AG08395 (cell line): Measurements from ENCODE around the gene AFAP1.
A peak's percentile ranks its signal among the peaks of the same experiment; 100 is the strongest.

Experiments
- DNase-seq: peaks from one replicate; pipeline ENCODE4 v3.0.0; 2012; ENCODE audit warnings: mixed read lengths, low spot score

The AFAP1 gene

DNA sequence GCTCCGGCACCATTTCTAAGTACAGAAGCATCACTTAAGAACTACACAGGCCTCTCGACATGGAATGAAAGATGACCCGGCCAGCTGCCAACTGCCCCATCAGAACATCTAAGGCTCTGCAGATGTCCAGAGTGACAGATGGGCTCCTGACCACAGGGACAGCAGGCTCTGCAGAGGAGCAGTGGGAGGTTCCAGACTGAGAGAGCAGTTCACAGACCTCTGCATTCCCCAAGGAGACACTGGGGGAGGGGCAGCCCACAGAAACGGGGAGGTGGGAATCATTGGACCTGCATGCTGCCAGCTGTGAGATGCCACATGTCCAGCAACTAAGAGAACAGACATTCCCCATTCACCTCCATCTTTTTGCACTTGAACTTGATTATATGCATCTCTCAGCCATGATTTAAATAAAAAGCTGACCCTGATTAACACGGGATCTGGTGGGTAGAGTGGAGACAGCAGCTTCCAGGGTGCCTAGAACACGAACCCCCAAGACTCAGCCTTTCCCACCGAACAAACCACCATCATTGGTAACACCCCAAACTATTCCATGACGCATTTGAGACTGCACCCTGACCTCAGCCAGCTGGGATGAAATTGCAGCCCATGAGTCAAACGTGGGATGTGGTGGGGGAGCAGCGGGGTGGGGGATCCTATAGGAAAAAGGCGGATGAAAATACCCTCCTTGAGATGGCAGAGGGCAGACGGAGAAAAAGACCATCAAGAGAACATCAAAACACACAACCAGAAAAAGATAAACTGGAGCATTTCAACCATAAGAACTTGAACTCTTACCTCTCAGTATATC is 47.2 kb downstream of the AFAP1 start:
- DNase-seq, result peak; percentile 41

DNA sequence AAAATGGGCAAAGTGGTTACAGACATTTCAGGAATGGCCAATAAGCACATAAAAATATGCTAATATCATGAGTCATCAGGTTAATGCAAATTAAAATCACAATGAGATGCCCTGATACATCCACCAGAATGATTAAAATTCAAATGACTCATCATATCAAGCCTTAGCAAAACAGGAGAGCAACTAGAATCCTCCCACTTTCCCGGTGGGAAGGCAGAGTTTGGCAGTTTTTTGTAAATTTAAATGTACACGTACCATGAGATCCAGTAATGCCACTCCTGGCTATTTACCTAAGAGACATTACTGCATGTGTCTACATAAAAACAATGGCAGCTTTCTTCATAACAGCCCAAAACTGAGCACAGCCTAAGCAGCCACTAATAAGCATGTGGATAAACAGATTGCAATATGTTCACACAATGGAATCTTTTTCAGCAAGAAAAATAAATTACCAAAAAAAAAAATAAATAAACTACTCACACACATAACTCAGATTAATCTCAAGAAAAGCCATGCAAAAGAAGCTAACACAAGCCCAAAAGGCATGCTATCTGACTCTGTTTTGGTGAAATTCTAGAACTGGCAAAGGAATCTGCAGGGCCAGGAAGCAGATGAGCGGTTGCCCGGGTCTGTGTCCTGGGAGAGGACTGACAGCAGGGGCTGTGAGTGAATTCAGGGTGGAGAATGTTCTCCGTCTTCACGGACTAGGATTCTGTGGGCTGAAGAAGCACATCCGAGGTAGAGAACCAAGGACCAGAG is 48.8 kb downstream of the AFAP1 start:
- DNase-seq, result peak; percentile 84

DNA sequence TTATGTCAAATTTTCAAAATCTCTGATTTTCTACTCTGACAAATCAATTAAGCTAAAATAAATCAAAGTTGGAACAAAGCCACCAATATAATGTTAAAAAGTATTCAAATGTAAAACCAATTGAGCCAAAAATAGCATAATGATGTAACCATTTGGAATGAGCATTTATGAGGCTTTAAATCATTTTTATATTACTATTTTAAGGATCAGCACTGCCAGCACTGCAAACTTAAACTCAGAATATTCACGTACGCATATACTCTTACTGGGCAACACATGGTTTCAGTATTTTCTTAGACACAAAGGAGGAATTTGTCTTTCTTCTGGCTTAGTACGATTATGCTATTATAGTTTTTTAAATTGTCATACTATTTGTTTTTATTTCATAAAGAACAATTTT is 52.2 kb downstream of the AFAP1 start:
- no peak for DNase-seq

DNA sequence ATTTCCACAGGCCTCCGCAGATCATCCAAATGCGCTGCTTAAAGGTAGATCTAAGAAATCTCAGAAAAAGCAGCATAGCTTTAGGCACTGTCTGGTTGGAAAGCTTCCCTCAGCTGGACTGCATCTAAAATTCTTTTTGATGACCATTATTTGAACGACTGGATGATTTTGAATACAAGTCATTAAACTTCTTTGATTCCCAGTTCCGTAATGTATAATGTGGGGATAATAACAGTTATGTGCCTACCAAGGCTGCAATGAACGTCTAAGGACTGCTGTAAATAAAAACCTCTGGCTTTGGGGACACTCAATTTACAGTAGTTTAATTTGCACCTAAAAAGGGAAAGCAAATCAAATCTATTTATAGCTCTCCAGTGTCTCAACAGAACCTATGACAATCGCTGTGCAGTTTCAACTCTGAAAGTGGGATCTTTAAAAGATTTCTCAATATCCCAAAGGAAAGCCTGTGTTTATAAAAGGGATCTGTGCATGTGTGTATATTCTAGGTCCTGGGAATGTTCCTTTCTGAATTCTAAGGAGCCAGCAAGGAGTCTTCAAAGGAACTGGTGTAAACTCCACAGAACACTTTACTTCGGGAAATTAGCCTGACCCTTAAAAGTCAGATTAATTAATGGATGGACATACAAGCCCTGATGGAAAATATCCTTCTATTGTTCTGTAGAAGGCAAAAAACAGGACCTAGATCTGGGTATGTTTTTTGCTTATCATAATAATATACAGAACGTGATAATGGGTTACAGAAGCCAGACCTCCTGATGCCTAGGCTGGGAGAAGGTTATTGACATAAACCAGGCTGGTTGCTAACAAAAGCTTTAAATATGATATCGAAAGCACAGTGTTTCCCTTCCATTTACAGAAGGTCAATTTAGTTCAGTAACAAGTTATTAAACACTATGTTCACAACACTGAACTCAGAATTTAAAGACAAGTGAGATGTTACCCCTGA is 53.4 kb downstream of the AFAP1 start:
- DNase-seq, result no peak

DNA sequence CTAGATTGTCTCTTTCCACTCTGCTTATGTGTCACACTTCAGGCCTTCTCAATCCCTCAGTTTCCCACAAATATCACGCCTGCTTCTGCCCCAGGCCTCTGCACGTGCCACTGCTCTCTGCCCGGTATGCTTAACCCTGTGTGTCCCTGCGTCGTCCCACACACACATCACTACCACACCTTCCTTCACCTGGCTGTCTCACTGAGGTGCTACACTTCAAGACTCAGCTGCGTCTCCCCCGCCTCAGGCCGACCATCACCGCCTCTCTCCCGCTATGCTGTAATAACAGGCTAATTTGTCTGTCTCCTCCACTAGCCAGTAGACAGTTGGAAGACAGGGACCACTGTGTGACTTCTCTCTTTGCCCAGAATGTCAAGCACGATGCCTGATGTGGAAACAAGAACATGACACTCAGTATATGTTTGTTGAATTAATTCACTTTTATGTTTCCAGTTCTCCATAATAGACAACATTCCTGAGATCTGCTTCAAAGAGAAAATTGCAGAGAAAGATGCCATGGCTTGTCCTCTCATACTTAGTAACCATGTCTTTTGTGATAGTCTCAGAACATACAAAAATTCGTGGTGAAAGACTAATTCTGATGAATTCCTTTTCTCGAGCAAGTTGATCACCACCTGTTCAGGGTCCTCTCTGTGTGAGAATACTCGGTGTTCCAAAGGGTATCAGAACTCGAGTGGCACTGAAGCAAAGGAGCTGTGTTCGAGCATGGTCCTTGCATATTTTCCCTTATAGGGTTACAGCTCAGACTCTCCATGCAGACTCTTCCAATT is 54.2 kb downstream of the AFAP1 start:
- DNase-seq, result no peak

DNA sequence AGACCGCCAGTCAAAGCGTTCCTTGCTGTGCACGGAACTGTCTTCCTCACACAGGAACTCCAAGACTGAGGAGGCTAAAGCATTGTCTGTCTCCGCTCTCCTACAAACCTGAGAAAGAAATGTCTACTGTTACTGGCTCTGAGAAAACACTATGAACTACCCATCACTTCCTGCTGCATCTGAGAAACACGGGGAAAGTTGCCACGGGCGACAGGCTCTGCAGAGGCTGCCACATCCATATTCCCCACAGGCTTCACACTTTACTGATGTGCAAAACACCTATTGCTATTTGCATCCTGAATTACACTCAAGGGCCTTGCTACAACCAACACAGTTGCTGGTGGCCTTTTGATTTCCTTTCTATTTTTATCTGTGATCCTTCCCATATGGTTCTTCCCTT is 59.0 kb downstream of the AFAP1 start:
- no peak for DNase-seq

DNA sequence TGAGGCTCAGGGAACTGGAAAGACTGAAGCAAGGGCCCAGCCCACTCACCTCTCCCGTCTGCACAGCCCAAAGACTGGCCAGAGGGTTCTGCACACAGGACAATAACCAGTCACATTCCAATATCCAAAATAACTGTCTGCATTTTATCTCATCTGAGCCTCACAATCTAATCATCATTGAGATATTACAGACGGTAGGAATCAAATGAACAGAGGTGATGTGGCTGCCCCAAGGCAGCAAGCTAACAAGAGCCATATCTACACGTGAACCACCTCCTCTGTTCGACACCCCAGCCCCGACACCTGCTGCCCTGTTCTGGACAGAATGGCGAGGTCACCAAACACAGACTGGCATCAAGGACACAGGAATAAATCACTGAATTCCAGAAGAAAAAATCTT is 60.5 kb downstream of the AFAP1 start:
- no peak for DNase-seq

DNA sequence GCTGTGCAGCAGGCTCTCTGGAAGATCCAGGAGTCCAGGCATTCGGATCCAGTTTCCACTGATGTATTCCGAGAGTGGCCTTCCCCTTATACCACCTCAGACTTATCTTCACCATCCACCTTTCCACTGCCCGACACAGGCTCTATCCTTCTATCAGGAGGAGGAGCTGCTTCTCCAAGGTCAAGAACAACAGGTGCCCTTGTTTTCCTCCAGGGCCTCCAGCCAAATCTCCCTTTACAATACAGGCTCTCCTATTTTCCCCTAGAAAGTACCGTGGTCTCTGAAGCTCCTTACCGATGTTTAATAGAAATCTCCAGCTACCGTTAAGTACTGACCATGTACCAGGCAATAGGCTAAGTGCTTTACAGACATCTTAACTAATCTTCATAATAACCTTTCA is 61.3 kb downstream of the AFAP1 start:
- no peak for DNase-seq

DNA sequence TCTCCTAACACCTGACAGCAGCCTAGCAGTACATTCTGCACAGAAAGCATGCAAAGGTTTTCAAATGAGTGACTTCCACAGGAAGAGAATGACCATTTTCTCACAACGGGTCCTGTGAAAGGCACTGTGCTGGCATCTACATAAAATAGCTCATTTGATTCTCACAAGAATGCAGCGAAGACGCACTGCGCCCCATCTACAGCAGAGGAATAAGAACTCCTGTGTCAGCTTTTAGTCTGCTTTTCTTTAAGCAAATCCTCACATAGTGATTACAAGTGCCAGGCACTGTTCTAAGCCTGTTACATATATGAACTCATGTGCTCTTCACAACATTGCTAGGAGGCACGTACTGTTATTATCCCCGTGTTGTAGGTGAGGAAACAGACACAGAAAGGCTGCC is 62.5 kb downstream of the AFAP1 start:
- no peak for DNase-seq

DNA sequence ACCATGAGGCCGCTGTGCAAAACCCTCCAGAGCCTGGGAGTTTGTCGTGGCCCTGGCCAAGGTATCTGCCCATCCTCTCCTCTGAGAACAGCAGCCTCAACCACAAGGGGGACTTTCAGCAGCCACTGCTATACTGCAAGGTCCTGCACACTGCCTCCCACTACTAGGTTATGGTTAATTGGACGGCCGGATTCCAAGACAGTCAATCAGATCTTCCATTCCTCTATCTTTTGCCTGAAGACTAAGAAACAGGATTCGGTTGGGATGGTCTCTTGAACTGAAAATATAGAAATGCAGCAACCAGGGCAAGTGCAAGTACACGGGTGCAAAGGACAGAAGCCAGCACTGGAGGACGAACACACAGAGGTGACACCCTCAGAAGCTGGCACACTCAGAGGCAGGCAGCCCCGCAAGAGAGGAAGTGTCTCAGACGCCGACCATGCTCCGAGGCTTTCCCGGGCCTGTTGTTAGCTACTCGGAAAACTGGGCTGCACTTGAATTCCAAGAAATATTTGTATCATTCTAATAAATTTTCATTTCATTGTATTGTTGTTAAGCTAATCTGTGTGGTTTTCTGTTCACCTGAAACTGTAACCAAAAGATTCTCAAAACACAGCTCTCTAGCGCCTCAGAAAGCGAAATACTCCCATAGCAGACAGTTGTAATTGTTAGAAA is 63.3 kb downstream of the AFAP1 start:
- DNase-seq, result peak; percentile 58

DNA sequence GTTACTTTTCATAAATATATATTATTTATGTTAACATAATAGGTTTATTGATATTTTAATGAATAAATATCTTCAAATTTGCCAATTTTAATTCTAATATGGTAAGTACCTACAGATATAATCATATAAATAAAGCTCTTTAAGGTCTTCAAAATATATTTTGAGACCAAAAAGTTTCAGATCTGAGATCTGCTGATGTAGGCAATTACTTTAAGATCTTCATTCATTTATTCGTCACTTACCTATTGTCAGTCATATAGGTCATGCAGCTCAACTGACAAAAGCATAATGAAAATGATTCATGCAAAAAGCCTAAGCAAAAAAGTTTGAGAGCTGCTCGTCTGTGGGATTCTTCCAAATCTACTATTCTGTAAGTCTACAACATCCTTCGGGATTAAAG is 64.8 kb downstream of the AFAP1 start:
- no peak for DNase-seq

DNA sequence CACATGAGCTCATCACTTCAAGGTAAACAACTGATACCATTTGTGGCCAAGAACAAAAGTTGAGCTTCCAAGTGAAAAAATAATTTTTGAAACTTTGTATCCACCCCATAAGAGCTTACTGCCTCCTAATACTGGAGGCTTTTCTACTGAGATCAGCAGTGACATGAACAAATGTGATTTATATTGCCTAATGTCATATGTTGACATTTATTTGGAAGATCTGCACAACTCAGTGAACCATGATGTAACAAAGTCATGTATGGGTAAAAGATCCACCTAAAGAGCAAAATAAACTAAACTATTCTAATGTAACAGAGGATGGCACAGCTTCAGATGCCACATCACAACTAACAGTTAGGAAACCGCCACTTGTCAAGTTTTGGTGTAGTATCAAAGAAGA is 65.8 kb downstream of the AFAP1 start:
- DNase-seq, result no peak

DNA sequence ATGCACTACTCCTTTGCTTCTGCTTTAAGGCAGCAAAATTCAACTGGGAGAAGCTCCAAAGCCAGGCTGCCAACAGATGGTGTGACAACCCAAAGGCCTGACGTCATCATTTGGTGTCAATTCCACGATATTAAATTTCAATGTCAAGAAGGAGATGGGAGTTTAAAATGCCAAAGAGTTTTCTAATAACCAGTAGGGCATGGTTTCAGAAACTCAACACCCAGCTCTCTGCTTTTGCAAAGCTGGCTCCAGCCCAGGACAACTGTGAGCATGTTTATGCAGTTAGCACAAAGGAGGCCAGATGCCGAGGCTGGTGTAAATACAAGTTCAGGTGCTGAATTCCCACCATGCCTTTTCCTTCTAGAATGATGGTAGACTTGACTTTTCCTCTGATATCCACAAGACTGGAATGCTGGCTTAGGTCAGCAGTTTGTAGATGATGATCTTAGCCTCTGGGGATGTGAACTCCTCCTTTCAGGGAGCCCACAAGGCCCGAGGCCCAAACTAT is 67.3 kb downstream of the AFAP1 start:
- peak; percentile 80 for DNase-seq

DNA sequence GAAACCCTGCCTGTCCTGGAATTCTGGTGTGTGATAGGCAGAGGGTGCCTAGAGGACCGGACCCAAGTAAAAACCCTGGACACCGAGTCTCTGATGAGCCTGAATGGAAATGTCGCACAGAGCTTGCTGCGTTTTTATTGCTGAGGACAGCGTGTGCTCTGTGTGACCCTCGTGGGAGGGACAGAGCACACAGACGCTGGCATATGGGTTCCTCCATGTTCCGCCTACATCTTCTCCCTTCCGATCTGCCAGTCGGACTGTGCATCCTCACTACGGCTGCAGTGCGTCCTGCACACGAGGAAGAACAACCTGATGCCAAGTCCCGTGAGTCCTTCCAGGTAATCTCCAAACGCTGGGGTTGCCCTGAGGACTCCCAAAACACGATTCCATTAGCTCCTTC is 68.3 kb downstream of the AFAP1 start:
- no peak for DNase-seq

DNA sequence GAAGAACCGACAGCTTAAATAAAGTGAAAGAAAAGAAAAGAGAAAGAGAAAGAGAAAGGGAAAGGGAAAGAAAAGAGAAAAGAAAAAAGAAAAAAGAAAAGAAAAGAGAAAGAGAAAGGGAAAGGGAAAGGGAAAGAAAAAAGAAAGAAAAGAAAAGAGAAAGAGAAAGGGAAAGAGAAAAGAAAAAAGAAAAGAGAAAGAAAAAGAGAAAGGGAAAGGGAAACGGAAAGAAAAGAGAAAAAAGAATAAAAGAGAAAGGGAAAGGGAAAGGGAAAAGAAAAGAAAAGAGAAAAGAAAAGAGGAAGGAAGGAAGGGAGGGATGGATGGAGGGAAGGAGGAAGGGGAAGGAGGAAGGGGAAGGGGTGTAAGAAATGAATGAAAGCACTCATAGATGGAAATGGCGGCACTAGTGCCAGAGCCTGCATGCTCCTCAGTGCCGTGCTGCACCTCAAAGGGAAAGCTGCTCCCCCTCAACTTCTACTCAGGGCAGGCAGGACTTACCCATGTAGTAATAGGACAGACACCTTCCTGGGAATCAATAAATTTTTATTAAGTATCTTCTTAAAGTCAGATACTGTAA is 70.7 kb downstream of the AFAP1 start:
- DNase-seq, result no peak

DNA sequence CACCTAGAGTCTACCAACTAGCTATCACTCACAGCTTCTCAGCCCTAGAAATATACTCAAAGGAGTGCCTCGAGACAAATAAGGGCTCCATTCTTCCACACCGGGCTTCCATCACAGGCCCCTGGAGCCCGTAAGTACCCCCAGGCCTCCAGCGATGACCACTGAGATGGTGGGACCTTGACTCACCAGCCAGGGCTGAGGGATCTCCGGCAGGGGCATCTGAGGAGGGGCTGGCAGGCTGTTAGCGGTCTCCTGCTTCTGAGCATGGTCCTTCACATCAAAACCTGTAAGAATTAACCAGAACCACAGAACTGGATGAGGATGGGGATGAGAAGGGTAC is 71.3 kb downstream of the AFAP1 start:
- DNase-seq, result no peak

DNA sequence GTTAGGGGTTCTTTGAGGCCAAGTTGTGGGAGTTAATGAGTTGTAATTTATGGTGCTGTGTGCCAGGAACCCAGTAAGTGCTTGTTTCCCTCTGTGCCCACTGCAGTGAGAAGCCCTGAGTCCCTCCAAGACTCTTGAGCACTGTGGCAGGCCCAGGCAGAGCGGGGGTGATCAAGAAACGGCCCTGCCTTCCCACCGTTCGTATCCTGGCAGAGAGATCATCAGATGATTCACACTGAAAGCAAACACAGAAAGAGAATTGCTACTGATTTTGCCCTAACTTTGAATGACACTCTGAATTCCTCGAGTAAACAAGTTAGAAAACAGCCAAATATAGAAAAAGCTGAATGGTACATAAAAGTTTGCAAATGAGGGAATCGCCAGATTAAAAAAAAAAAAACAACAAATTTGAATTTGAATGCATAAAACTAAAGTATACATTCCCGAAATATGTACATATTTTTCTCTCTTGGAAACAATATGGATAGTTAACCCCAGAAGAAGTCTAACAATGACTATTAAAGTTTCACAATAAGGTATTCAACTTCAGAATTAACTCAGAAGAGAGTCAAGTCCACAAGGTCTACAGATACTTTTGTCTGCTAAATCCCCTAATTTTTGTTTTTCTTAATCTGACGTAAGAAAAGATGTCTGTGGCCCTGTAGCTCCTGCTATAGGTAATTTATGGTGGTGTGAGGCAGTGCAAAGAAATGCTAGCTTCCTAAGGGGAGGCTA is 71.8 kb downstream of the AFAP1 start:
- DNase-seq, result peak; percentile 12

DNA sequence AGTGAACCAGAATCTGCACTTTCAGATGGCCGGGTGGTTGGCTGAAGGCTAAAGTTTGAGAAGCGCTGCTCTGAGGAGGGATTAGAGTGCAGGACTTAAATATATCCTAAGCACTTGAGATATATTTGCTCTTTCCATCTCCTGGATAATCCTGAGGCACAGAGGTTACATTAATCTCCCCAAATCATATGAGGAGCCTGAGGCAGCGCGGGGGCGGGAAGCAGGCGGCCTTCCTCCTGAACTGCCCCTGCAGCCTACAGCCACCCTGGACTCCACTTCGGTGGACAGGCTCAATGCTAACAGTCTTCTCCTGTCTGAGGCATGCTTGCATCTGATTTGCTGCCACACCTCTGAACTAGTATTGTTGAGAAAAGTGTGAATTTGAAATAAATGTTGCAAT is 72.5 kb downstream of the AFAP1 start:
- no peak for DNase-seq

DNA sequence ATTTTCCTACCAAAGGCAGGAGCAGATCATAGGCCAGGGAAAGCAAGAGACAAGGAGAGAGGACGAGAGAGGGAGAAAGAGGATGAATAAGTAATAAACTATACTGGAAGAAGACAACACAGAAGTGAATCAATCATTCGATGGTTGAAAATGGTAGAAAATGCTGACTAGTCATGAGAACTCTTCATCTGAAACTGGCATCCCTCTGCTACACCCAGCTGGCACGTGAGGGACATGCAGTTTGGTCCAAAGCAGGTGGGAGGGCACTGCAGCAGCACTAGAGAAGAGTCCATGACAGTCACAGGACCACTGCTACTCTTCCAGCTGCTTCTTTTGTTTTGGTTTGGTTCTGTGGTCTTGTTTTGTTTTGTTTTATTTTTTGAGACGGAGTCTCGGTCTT is 74.1 kb downstream of the AFAP1 start:
- DNase-seq, result no peak

DNA sequence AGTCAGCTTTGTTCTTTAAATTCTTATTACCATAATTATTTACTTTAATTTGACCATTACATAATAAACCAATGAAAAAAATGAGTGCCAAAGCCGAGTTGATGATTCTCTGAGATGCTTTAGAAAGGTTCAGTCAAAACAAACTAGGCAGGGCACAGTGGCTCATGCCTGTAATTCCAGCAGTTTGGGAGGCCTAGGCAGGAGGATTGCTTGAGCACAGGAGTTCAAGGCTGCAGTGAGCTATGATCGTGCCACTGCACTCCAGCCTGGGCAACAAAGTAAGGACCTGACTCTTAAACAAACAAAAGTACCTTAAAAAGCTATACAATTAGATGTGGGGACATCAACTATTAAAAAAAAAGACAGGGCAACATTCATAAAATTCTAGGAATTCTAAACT is 75.0 kb downstream of the AFAP1 start:
- DNase-seq, result no peak
